GM18858 (cell line): ENCODE results near the gene AIFM2.
"Not testable (repeated sequence)": the region's sequence is repeated elsewhere in the genome, so short reads cannot be mapped to it uniquely, and the experiment has no call there.

Experiments
- ATAC-seq: cut with Tn5 transposase; IDR thresholded peaks from one replicate; pipeline ENCODE4 v1.9.1; 2021; ENCODE audit not compliant: unreplicated experiment

AIFM2 gene

DNA sequence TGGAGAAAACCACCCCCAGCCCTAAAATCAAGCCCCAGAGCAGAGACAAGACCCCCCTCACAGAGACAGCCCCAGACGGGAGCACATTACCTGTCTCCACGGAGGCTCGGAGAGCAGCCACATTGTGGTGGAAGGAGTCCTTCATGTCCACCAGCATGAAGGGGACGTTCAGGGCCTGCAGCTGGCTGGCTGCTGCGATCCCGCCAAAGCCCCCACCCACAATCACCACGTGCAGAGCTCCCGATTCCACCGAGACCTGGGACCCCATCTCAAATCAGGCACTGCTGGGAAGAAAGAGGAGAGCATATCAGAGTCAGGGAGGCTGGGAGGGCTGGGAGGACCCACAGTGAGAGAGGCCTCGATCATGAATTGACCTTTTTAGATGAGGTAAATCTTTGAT, 8.8 kb downstream of the AIFM2 start:
- no peak for ATAC-seq

- ATAC-seq = not testable (repeated sequence)
Measured at GRCh38 chr10:70123166-70123565, 9.5 kb downstream of the AIFM2 start.

DNA sequence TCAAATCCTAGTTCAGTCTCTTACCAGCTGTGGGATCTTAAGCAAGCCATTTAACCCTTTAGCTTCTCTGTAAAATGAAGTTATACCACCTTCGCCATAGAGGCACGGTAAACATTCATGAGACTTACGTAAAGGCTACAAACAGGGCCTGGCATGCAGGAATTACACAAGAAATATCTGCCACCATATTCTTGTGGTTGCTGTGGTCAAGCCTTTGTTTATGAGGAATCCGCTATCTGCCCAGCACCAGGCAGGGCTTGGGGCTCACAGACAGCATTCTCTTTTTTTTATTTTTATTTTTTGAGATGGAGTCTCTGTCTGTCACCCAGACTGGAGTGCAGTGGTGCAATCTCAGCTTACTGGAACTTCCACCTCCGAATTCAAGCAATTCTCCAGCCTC, 9.9 kb downstream of the AIFM2 start:
- ATAC-seq = no peak

DNA sequence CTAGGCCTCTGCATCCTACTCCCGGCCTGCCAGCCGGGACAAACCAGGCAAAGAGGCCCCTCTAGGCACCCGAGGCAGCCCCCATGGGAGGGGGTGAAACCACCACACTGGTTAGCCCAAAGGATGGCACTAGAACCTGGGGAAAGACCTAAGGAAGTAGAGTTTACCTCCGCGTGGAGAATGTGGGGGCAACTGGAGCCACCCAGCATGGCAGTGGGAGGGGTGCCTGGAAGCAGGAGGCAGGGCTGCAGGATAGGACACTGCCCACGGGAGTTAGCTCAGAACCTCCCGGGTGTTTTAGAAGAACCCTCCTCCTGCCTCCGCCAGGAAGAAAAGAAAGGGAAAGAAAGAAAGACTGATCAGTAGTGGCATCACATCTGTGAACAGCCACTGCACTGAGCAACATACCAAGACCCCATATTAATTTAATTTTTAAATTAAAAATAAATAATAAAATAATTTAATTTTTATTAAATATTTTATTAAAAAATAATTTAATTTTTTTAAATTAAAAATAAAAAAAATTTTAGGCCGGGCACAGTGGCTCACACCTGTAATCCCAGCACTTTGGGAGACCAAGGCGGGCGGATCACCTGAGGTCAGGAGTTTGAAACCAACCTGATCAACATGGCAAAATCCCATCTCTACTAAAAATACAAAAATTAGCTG, 11.2 kb downstream of the AIFM2 start:
- no peak for ATAC-seq

DNA sequence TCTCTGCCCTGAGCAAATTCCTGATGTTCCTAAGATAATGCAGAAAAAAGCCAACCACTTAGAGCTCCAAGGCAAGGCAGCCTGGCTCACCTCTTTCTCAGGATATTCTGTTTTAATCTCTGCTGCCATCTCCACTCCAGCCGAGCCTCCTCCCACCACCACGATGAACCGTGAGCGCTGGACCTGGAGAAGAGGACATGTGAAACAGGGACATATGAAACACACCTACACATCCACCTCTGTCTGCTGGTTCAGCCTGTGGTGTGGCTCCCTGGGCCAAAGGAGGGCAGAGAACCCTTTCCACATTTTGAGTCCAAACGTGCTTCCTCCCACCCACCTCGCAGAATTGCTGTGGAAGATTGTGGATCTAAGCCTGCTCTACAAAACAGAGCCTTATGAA, 12.2 kb downstream of the AIFM2 start:
- no peak for ATAC-seq

DNA sequence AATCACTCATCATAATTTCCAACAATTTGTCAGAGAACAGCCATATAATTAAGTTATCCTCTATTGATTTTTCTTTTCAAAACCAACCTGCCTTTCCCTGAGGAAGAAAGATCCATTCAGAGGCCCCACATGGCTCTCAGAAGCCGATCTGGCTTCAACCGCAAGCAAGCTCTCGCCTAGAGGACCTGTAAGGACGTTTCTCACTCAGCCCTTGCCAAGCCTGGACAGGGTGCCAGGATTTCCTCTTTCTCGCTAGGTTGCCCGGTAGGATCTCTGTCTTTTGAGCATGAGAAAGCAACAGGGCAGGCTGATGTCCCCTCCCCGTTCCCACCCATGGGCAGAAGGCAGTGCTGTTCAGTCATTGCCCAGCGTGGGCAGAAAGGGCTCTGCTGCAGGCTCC, 13.0 kb downstream of the AIFM2 start:
- no peak for ATAC-seq

- no peak for ATAC-seq
Measured at GRCh38 chr10:70119197-70119596, 13.4 kb downstream of the AIFM2 start.

- ATAC-seq = no peak
Measured at GRCh38 chr10:70118196-70118595, 14.4 kb downstream of the AIFM2 start.

GRCh38 chr10:70117646-70118045, 15.0 kb downstream of the AIFM2 start:
- ATAC-seq = no peak

- ATAC-seq = no peak
Measured at GRCh38 chr10:70115948-70116682, 16.5 kb downstream of the AIFM2 start.

DNA sequence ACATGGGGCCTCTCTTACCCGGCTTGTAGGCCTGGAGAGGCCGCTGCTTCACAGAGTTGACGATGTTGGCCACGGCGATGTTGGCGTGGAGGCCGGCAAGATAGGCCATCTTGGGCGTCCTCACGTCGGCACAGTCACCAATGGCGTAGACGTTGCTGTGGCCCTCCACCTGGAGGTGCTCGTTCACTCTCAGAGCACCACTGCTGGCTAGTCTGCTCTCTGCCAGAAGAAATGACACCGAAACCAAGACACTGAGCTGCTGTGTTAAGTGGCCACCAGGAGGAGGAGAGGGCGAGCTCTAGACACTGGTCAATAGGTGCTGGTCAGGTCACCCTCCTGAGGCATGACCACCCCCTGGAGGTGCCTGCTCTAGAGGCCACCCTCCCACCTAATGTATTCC, 17.7 kb downstream of the AIFM2 start:
- ATAC-seq = no peak

GRCh38 chr10:70112071-70112470, 20.6 kb downstream of the AIFM2 start:
- ATAC-seq = no peak

DNA sequence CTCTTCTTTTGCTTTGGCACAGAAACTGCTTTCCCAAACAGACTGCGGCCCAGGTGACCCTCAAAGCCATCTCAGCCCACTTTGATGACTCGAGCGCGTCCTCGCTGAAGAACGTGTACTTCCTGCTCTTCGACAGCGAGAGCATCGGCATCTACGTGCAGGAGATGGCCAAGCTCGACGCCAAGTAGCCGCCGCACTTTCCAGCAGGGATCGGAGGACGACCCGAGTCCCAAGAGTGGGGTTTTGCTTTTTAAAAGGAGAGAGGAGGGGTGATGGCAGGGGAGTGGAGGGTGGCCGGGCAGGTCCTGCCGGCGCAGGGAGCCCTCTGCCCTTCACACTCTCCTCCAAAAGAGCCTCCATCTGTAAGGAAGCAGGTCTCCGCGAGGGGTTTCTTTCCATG, 21.1 kb downstream of the AIFM2 start:
- ATAC-seq = no peak

GRCh38 chr10:70109064-70109729, 23.4 kb downstream of the AIFM2 start:
- ATAC-seq = no peak

DNA sequence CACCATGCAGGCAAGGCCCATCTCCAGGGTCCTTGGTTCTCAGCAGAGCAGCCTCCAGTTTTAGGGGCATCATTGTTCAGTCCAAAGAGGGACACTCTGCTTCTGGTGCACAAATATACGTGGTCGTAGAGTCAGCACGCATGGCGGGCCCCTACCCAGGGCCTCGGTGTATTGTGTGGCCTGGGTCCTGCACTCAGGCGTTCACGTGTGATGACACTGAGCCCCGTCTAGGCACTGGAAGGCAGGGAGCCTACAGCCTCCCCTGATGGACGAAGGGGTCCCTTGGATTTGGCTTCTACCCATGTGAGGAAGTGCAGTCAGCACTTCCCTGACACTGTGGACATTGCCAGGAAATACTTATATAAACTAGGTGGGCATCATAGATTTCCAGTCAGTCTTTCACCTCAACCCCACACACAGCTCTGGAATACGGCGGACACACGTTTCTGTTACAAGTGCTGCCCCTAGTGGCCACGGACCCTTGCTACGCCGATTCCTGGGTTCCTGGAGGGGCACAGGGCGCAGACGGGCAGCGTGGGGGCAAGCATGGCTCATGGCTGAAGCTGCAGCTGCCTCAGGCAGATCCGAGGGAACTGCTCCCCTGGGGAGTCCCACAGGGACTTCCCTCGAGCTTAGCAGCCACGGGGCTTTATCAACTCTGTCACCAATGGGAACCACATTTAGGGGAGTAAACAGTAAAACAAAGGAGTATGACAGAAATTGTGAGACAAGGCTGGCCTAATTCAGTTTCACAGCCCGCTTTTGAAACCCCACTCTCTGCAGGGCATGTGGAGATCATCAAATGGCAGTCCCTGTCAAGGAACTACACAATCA, 25.4 kb downstream of the AIFM2 start:
- no peak for ATAC-seq

GRCh38 chr10:70101668-70102067, 31.0 kb downstream of the AIFM2 start:
- ATAC-seq = no peak

GRCh38 chr10:70101068-70101562, 31.5 kb downstream of the AIFM2 start:
- ATAC-seq = not testable (repeated sequence)

DNA sequence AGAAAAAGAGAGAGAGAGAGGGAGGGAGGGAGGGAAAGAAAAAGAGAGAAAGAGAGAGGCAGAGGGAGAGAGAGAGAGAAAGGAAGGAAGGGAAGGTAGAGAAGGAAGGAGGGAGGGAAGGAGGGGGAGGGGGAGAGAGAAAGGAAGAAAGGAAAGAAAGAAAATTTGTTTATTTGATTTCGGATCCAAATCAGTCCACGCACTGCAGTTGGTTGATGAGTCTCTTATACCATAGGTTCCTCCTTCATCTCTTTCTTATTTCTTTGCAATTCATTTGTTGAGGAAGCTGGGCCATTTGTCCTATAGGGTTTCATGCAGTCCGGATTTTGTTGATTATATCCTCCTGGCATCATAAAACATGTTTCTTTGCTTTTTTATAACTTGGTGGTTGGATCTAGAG, 34.4 kb downstream of the AIFM2 start:
- ATAC-seq = no peak

DNA sequence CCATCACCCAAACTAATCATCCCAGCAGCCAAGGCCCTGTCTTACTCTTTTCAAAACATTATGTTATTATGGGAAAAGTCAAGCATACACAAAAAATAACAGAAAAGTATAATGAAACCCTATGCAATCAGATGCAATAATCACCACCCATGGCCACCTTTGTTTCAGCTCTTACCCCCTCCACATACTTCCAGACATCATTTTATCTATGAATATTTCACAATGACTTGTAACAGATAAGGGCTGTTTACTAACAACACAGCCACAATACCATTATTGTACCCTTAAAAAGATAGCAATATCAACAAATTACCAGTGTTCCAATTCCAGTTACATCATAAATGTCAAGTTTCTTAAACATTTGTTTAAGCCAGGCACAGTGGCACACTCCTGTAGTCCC, 35.2 kb downstream of the AIFM2 start:
- no peak for ATAC-seq

DNA sequence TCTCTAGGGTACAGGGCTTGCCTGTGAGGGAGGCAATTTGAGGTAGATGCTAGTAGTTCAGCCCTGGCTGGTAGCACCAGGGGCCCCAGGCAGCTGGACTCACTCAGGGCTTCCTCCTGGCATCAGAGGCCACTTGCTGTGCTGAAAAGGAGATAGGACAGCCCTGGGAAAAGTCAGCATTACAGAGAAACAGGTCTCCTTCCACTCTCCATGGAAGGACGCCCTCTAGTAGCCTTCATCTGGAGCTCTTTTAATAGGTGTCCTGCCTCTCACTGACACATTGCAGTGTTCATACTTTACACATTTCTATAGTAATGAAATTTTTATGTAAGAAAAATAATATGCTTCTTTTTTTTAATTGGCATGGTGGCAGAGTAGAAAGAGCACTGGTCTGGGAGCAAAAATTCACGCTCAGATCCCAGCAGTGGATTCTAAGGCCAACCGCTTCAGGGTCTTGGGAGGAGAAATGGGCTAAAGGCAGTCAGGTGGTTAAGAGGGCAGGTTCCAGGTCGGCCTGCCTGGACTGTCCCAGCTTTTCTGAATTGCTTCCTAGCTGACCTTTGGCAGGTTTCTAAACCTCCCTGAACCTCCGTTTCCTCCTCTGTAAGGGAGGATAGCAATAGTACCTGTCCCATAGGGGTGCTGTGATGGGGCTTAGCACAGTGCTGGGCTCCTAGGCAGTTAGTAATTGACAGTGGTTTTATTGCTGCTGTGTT, 35.8 kb downstream of the AIFM2 start:
- ATAC-seq = no peak
